Measurements from ENCODE around the gene PRRC2B. TPM values are rescaled to one million over a fixed set of nuclear protein-coding genes. Genes with fewer than 3 reads are reported as not detected.

The PRRC2B gene
- total RNA-seq (2022; extraction: Qiagen RNA extraction): 44.1 to 78.1 TPM (median 65.1 TPM) in 5 replicates

DNA sequence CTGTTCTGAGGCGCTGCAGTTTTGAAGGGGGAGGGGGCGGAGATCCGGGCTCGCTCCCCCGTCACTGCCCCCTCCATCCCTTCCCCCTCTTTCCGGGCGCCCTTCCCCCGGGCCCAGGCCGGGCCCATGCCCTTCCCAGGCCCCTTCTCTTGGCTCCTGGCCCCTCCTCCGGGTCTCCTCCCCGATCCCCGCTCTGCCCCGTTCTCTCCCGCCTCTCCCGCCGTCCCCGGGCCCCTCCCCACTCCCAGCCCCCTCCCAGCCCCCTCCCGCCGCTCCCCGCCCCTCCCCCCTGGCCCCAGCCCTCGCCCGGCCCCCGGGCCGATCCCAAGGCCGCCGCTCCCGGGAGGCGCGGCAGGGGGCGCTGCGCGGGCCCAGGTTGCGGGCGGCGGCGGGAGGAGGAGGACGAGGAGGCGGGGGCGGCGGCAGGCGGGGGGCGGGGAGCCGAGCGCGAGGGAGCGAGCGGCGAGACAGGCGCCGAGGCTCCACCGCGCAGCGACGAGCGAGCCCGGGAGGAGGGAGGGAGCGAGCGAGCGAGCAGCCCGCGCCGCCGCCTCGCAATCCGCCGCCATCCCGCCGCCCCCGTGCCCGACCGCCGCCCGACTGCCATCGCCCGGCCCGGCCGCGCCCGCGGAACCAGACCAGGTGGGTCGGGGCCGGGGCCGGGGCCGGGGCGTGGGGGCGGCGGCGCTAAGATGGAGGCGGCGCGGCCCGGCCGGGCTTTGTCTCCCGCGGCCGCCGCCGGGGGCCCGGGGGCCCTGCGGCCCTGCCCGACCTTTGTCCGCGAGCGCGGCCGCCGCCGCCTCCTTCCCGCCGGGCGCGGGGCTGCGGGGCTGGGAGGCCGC lies at the start of gene PRRC2B:
PRRC2B (plus strand) TSS at position 465 of the 842 bp plus-strand sequence. CDS start 36,059 bp downstream, outside the sequence.

DNA sequence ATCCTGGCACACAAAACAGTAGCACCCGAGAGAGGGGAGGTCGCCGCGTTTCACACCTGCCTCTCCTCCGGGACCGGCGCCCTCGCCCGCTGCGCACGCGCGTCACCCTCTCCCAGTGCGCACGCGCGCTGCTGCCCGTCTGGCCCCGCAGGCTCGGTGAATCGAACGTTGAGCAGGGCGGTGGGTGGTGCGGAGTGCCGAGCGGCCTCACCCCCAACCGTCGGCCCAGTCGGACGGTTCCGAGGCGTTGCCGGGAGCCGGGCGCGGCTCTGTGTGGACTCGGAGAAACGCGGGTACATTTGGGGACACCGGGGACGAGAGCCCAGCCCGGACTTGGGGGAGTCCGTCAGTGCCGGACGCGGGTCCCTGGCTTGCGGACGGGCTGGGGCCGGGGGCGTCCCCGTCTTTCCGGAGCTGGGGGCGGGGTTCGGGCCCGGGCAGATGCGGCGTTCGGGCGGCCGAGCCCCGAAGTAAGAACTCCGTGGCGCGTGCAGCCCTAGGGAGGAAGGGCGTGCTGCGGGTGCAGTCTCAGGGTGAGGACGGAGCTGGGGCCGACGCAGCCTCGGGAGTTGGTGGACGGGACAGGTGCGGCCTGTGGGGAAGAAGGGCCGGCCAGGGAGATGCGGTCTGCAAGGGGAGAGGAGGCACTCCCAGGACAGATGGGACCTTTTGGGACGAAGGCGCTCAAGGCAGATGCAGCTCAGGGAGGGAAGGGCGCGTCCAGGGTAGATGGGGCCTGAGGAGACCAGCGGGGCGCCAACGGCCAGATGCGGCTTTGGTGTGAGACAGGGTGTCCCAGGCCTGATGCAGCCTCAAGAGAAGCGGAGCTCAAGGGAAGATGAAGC lies 109.1 kb downstream of the PRRC2B start, which contains the start of gene POMT1:
POMT1 (plus strand) TSS at position 138 of the 845 bp plus-strand sequence. CDS start 1,301 bp downstream, outside the sequence.

DNA sequence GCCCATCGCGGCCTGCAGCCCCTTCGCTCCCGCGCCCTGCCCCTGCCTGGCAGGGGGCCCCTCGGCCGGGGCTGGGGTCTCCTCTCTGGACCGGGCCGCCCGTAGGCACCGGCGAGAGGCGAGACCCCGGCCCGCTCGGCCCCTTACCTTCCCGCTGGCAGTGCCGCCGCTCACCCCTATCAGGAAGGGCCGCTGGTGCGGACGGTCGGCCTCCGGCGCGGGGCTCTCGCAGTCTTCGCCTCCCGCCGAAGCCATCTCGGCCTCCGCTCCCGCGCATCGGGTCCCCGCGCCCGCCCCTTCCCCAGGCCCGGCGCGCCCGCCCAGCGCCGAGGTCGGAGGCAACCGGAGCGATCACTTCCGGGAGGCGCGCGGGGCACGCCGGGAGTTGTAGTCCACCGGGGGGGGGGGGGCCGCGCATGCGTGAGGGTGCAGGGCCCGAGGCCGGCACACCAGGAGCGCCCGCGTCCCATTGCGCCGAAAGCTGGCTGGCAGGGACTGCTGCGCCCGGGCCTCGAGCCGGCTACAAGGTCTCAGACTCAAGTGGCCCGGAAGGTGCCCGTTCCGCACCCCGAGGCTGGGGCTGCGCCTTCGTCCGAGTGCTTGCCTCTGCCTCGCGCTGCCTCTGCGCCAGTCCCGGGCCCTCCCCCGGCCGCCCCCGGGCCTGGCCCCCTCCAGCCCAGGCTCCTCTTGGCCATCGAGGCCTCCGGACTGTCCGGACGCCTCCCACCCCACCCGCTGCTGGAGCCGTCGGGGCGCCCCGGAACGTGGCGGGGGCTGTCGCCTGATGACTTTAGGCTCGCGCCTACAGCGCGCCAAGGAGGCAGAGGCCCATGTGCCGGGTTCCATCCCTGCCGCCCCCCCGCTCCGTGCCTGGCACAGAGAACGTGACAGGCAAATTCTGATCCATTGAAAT lies 137.3 kb downstream of the PRRC2B start, which contains the start of gene UCK1:
UCK1 (minus strand) TSS at position 344 of the 913 bp plus-strand sequence; CDS start at position 255, 89 bp downstream.

DNA sequence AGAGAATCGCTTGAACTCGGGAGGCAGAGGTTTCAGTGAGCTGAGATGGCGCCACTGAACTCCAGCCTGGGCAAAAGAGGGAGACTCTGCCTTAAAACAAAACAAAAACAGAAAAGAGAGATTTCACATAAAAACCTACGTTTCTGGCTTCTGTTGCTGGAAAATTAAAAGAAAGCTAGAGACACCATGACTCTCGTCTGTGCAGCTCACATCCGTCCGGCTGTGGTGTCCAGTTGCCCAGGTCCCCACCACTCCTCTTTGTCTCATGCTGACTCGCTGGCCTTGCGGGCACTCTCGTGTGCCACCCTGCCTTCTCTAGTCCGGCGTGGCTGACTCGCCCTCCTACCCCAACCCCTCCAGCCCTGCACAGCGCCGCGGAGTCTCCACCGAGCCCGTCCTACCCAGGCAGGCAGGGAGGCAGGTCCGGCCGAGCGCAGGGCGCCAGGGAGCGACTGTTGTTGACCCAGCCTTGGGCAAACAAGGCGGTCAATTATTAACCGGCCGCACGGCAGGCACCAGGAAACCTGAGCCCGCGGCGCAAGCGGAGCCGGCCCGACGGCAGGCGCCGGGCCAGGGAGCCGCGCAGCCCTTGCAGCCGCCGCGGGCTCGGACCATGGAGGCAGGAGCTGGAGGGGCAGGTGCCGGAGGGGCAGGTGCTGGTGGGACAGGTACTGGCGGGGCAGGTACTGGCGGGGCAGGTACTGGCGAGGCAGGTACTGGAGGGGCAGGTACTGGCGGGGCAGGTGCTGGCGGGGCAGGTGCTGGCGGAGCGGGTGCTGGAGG lies 151.3 kb downstream of the PRRC2B start, which contains the start of gene PRRT1B:
PRRT1B (plus strand) TSS at position 521 of the 783 bp plus-strand sequence; CDS start at position 614, 93 bp downstream.

Other genes with a start within 250 kb of the PRRC2B start
- 0.16 to 1.0 TPM (median 0.29 TPM) in 5 replicates for gene FAM78A, start 117.6 kb upstream of the PRRC2B start, total RNA-seq (2022; extraction: Qiagen RNA extraction)
- 0.05 TPM in 1 of 5 replicates, not detected in the others for gene PLPP7, start 104.4 kb upstream of the PRRC2B start, total RNA-seq (2022; extraction: Qiagen RNA extraction)
- 13.5 to 18.5 TPM (median 17.5 TPM) in 5 replicates for gene POMT1, start 108.8 kb downstream of the PRRC2B start, total RNA-seq (2022; extraction: Qiagen RNA extraction)
- gene UCK1, start 137.2 kb downstream of the PRRC2B start, total RNA-seq (2022; extraction: Qiagen RNA extraction): 17.4 to 23.3 TPM (median 22.0 TPM) in 5 replicates
- gene PRRT1B, start 151.4 kb downstream of the PRRC2B start, total RNA-seq (2022; extraction: Qiagen RNA extraction): 0.20 to 0.60 TPM (median 0.35 TPM) in 5 replicates